Caco-2 (cell line): ENCODE data around the gene BLVRA. TPM values are rescaled to one million over a fixed set of nuclear protein-coding genes. Genes with fewer than 3 reads are reported as not detected.
"Not testable (repeated sequence)": the region's sequence is repeated elsewhere in the genome, so short reads cannot be mapped to it uniquely, and the experiment has no call there.

Experiments used
- BruUV-seq: library from RNA; stranded (reverse); fragments of 400-500 nt; replicated peaks from 2 replicates; lab custom pipeline; 2021; lab: Mats Ljungman, UMichigan
- CTCF ChIA-PET: fragments of 300-600 bp; sonication (Branson Sonifier 250); formaldehyde crosslinking; loops from one replicate; lab custom pipeline; 2022; ENCODE audit warnings: antibody characterized with exemption; lab: Charles Lee
- POLR2A ChIA-PET: fragments of 300-600 bp; sonication (Branson Sonifier 250); formaldehyde crosslinking; loops from one replicate; lab custom pipeline; 2022; ENCODE audit warnings: antibody characterized with exemption; lab: Charles Lee
- DNase-seq, 2 experiments: peaks; one replicate each; pipeline versions ENCODE4 v3.0.0 to v3.0.0-alpha.2; 2020 to 2022
- H3K27me3 ChIP-seq: replicated peaks from 2 replicates; pipeline ENCODE4 v1.6.0; 2011; ENCODE audit warnings: low read length; ENCODE audit not compliant: control insufficient read depth, insufficient read depth
- H3K36me3 ChIP-seq: 2 replicates; pipeline ENCODE4 v1.5.1; 2011; ENCODE audit warnings: low read length; ENCODE audit not compliant: control insufficient read depth, insufficient read depth
- H3K4me1 ChIP-seq: fragments of 250-450 bp; sonication (Bioruptor Pico); 2 replicates; pipeline ENCODE4 v1.5.1; 2020; ENCODE audit warnings: mild to moderate bottlenecking
- H3K4me3 ChIP-seq: 2 replicates; pipeline ENCODE4 v1.5.1; 2011; ENCODE audit warnings: low read depth, mild to moderate bottlenecking, control low read depth, low read length
- H3K9me3 ChIP-seq: fragments of 250-450 bp; sonication (Bioruptor Pico); 2 replicates; pipeline ENCODE4 v1.5.1; 2020; ENCODE audit warnings: mild to moderate bottlenecking, moderate library complexity
- H3K27ac Mint-ChIP-seq: one replicate; pipeline ENCODE4 v1.8.0; 2022; ENCODE audit warnings: mixed read lengths; ENCODE audit not compliant: unreplicated experiment
- H3K27me3 Mint-ChIP-seq: one replicate; pipeline ENCODE4 v1.8.0; 2022; ENCODE audit warnings: mixed read lengths; ENCODE audit not compliant: insufficient read depth, unreplicated experiment
- H3K36me3 Mint-ChIP-seq: one replicate; pipeline ENCODE4 v1.8.0; 2022; ENCODE audit warnings: mild to moderate bottlenecking, mixed read lengths; ENCODE audit not compliant: insufficient read depth, unreplicated experiment
- H3K4me1 Mint-ChIP-seq: one replicate; pipeline ENCODE4 v1.8.0; 2022; ENCODE audit warnings: low read depth, mixed read lengths; ENCODE audit not compliant: unreplicated experiment
- H3K4me3 Mint-ChIP-seq: one replicate; pipeline ENCODE4 v1.8.0; 2022; ENCODE audit warnings: mild to moderate bottlenecking, moderate library complexity, mixed read lengths; ENCODE audit not compliant: unreplicated experiment
- H3K9me3 Mint-ChIP-seq: one replicate; pipeline ENCODE4 v1.8.0; 2022; ENCODE audit warnings: mixed read lengths; ENCODE audit not compliant: unreplicated experiment
- CTCF ChIP-seq, 2 experiments: fragments of 200-600 bp in 1 of 2; IDR thresholded peaks; 1 replicate in 1 of 2; 2 replicates in 1 of 2; pipeline versions ENCODE4 v1.5.1 to v1.8.0; 2011 to 2022; ENCODE audit warnings: antibody characterized with exemption in 1 of 2, control low read depth in 1 of 2, inconsistent platforms in 1 of 2, low read depth in 1 of 2, low read length in 1 of 2, mild to moderate bottlenecking in 1 of 2, moderate library complexity in 1 of 2; ENCODE audit not compliant: insufficient read depth in 1 of 2, severe bottlenecking in 1 of 2, unreplicated experiment in 1 of 2
- intact Hi-C: fragments of 100-400 bp; cut with micrococcal nuclease; formaldehyde crosslinking; loops from one replicate; pipeline ENCODE4 v1.10.0; 2022; ENCODE audit not compliant: unreplicated experiment
- total RNA-seq: library from RNA; stranded (reverse); gene quantifications from 2 replicates; pipeline ENCODE4 v1.2.3, GENCODE V29; 2022

The BLVRA gene
- total RNA-seq, 1 experiment from 2014 or later, result 27.9 TPM

- DNase-seq, result no peak
- intact Hi-C loops, result no loop called here
- no peaks in the 10 kb centered on the region for H3K36me3 ChIP-seq
- CTCF ChIA-PET, result no interaction called here
- no peaks in the 10 kb centered on the region for H3K9me3 ChIP-seq
- no peak for TF ChIP-seq CTCF (IDR thresholded peaks at IDR 0.05; ENCODE audit: insufficient read depth in 1 of 2, low read depth in 1 of 2, low read length in 1 of 2, severe bottlenecking in 1 of 2, unreplicated experiment in 1 of 2)
- Mint-ChIP-seq H3K4me3 (no peak overlapping the region), H3K4me1 (peaks cover 10% of the 10 kb centered on the region), H3K36me3 (no peaks in the 10 kb centered on the region), H3K27ac (no peak overlapping the region), H3K27me3 (no peaks in the 10 kb centered on the region), H3K9me3 (peaks cover 9% of the 10 kb centered on the region)
- POLR2A ChIA-PET, result no interaction called here
- no peaks in the 10 kb centered on the region for H3K27me3 ChIP-seq
- 0 out of 2 replicates have a peak, but pooled peaks cover 6% of the 10 kb centered on the region for H3K4me1 ChIP-seq
- BruUV-seq, result no TSS peak
- no peak overlapping the region for H3K4me3 ChIP-seq
Observed at GRCh38 chr7:43782768-43783555, 24.5 kb downstream of the BLVRA start.

GRCh38 chr7:43784030-43784584 lies 25.6 kb downstream of the BLVRA start:
- BruUV-seq, result no TSS peak
- H3K4me1 ChIP-seq, result 0 out of 2 replicates have a peak, but pooled peaks cover 6% of the 10 kb centered on the region
- H3K27me3 Mint-ChIP-seq, result no peaks in the 10 kb centered on the region
- H3K36me3 ChIP-seq, result no peaks in the 10 kb centered on the region
- intact Hi-C loops, result no loop called here
- ChIA-PET CTCF (no interaction called here), POLR2A (no interaction called here)
- no peaks in the 10 kb centered on the region for H3K9me3 ChIP-seq
- no peak overlapping the region for H3K4me3 Mint-ChIP-seq
- peaks cover 5% of the 10 kb centered on the region for H3K9me3 Mint-ChIP-seq
- TF ChIP-seq CTCF (IDR thresholded peaks at IDR 0.05; ENCODE audit: insufficient read depth in 1 of 2, low read depth in 1 of 2, low read length in 1 of 2, severe bottlenecking in 1 of 2, unreplicated experiment in 1 of 2), result no peak
- H3K27ac Mint-ChIP-seq, result no peak overlapping the region
- no peak for DNase-seq
- no peaks in the 10 kb centered on the region for H3K27me3 ChIP-seq
- H3K4me1 Mint-ChIP-seq, result peaks cover 10% of the 10 kb centered on the region
- no peaks in the 10 kb centered on the region for H3K36me3 Mint-ChIP-seq
- H3K4me3 ChIP-seq, result no peak overlapping the region

GRCh38 chr7:43784585-43785087 lies 26.2 kb downstream of the BLVRA start:
- BruUV-seq, intact Hi-C loops, POLR2A ChIA-PET, H3K36me3 Mint-ChIP-seq, H3K4me3 Mint-ChIP-seq, DNase-seq, H3K9me3 Mint-ChIP-seq, H3K36me3 ChIP-seq, H3K27ac Mint-ChIP-seq, H3K27me3 Mint-ChIP-seq, H3K9me3 ChIP-seq, H3K4me1 ChIP-seq, CTCF ChIA-PET, H3K27me3 ChIP-seq, H3K4me3 ChIP-seq: not testable (repeated sequence)
- H3K4me1 Mint-ChIP-seq, result peaks cover 10% of the 10 kb centered on the region
